ENCODE measurements around the gene GPR137B. TPM values are rescaled to one million over a fixed set of nuclear protein-coding genes. Genes with fewer than 3 reads are reported as not detected.
A peak's percentile ranks its signal among the peaks of the same experiment; 100 is the strongest.

GPR137B gene
- total and polyA plus RNA-seq, 8 donors, result 0.95 to 9.8 (median 2.6) TPM

GRCh38 chr1:236167578-236167977, 25.2 kb downstream of the GPR137B start:
- H3K27me3 ChIP-seq, result no peaks in the 10 kb centered on the region
- DNase-seq (no peak), FAIRE-seq (no peak), ATAC-seq (no peak)
- intact Hi-C loops (cut with DNase I), result no loop called here
- H3K36me3 ChIP-seq, result no peaks in the 10 kb centered on the region
- H3K4me3 ChIP-seq, result no peak overlapping the region
- WGBS, 2 donors, result 84% methylated on average over 4 of the region's 4 CpGs
- H3K27ac ChIP-seq, result no peak overlapping the region
- TF ChIP-seq CTCF (IDR thresholded peaks at IDR 0.05), result no peak
- H3K4me1 ChIP-seq, result no peaks in the 10 kb centered on the region
- no peaks in the 10 kb centered on the region for H3K9me3 ChIP-seq

GRCh38 chr1:236168716-236169429, 26.5 kb downstream of the GPR137B start:
- intact Hi-C loops (cut with DNase I), result no loop called here
- no peak for FAIRE-seq
- no peak overlapping the region for H3K4me3 ChIP-seq
- H3K27me3 ChIP-seq, result no peaks in the 10 kb centered on the region
- peak in 2 of 4 donors; percentile 39 to 77 for ATAC-seq
- H3K27ac ChIP-seq, result no peak overlapping the region
- no peak for TF ChIP-seq CTCF (IDR thresholded peaks at IDR 0.05)
- no peaks in the 10 kb centered on the region for H3K36me3 ChIP-seq
- DNase-seq, result peak in 1 of 6 donors; percentile 36
- H3K9me3 ChIP-seq, result no peaks in the 10 kb centered on the region
- 79 to 84% methylated on average over 10 of the region's 10 CpGs for WGBS, 2 donors
- H3K4me1 ChIP-seq, result no peaks in the 10 kb centered on the region

- H3K4me1 ChIP-seq, result peaks cover 0 to 4% (median 0%) of the 10 kb centered on the region in 3 donors
- ATAC-seq, result no peak
- DNase-seq, result no peak
- FAIRE-seq, result no peak
- intact Hi-C loops (cut with DNase I), result no loop called here
- TF ChIP-seq CTCF (IDR thresholded peaks at IDR 0.05), result no peak
- H3K27me3 ChIP-seq, result no peaks in the 10 kb centered on the region
- H3K9me3 ChIP-seq, result no peaks in the 10 kb centered on the region
- no peak overlapping the region for H3K27ac ChIP-seq
- H3K4me3 ChIP-seq, result no peak overlapping the region
- no peaks in the 10 kb centered on the region for H3K36me3 ChIP-seq
Measured at GRCh38 chr1:236172041-236172579, 29.8 kb downstream of the GPR137B start.

- Histone ChIP-seq H3K36me3 (no peaks in the 10 kb centered on the region), H3K4me3 (no peak overlapping the region), H3K27me3 (no peaks in the 10 kb centered on the region), H3K4me1 (peaks cover 0 to 4% (median 0%) of the 10 kb centered on the region in 3 donors), H3K27ac (no peak overlapping the region), H3K9me3 (no peaks in the 10 kb centered on the region)
- no peak for TF ChIP-seq CTCF (IDR thresholded peaks at IDR 0.05)
- no peak for ATAC-seq
- no peak for FAIRE-seq
- no peak for DNase-seq
- 79 to 81% methylated on average over 5 of the region's 5 CpGs for WGBS, 2 donors
- intact Hi-C loops (cut with DNase I), result no loop called here
Measured at GRCh38 chr1:236173174-236173767, 30.9 kb downstream of the GPR137B start.
